GM23338 (cell line): ENCODE measurements around the gene GLCCI1. TPM values are rescaled to one million over a fixed set of nuclear protein-coding genes. Genes with fewer than 3 reads are reported as not detected.

Experiments used
- ATAC-seq: fragments of 200-7000 bp; cut with Tn5 transposase; 3 replicates; pipeline ENCODE4 v1.9.1; 2020
- DNase-seq: peaks from one replicate; pipeline ENCODE4 v3.0.0-alpha.2; 2015; ENCODE audit warnings: low spot score
- H2AFZ ChIP-seq: fragments of 200-600 bp; sonication (generic); 2 replicates; pipeline ENCODE4 v1.8.0; 2016; ENCODE audit warnings: antibody characterized with exemption, mild to moderate bottlenecking, moderate library complexity
- H3F3A ChIP-seq: fragments of 200-600 bp; sonication (generic); replicated peaks from 2 replicates; pipeline ENCODE4 v1.8.0; 2017; ENCODE audit warnings: antibody characterized with exemption, mixed run types, low read depth
- H3K27ac ChIP-seq: fragments of 200-600 bp; sonication (generic); 2 replicates; pipeline ENCODE4 v1.6.1; 2016; ENCODE audit warnings: low read depth
- H3K27me3 ChIP-seq: fragments of 200-600 bp; sonication (generic); 2 replicates; pipeline ENCODE4 v1.8.0; 2016; ENCODE audit warnings: mild to moderate bottlenecking, mixed run types, moderate library complexity; ENCODE audit not compliant: insufficient read depth
- H3K36me3 ChIP-seq: fragments of 200-600 bp; sonication (generic); 2 replicates; pipeline ENCODE4 v1.8.0; 2016; ENCODE audit warnings: mild to moderate bottlenecking; ENCODE audit not compliant: insufficient read depth
- H3K4me1 ChIP-seq: fragments of 200-600 bp; sonication (generic); 2 replicates; pipeline ENCODE4 v1.8.0; 2016; ENCODE audit warnings: mild to moderate bottlenecking, moderate library complexity; ENCODE audit not compliant: insufficient read depth
- H3K4me2 ChIP-seq: fragments of 200-600 bp; sonication (generic); 2 replicates; pipeline ENCODE4 v1.7.1; 2017; ENCODE audit warnings: mixed run types
- H3K4me3 ChIP-seq: fragments of 200-600 bp; sonication (generic); 2 replicates; pipeline ENCODE4 v1.6.1; 2016; ENCODE audit warnings: mixed run types
- H3K79me2 ChIP-seq: fragments of 200-600 bp; sonication (generic); replicated peaks from 2 replicates; pipeline ENCODE4 v1.8.0; 2017; ENCODE audit warnings: mild to moderate bottlenecking; ENCODE audit not compliant: insufficient read depth
- H3K9me2 ChIP-seq: fragments of 200-600 bp; sonication (generic); 2 replicates; pipeline ENCODE4 v1.8.0; 2017; ENCODE audit not compliant: insufficient read depth
- H4K20me1 ChIP-seq: fragments of 200-600 bp; sonication (generic); replicated peaks from 2 replicates; pipeline ENCODE4 v1.8.0; 2017; ENCODE audit warnings: mild to moderate bottlenecking; ENCODE audit not compliant: insufficient read depth
- H3K27ac Mint-ChIP-seq: 2 replicates; pipeline ENCODE4 v1.8.0; 2020; ENCODE audit warnings: inconsistent platforms, mild to moderate bottlenecking, moderate library complexity, mixed read lengths
- H3K27me3 Mint-ChIP-seq: 3 replicates; pipeline ENCODE4 v1.8.0; 2022; ENCODE audit warnings: low read depth, mild to moderate bottlenecking, moderate library complexity, mixed read lengths, inconsistent platforms; ENCODE audit not compliant: insufficient read depth, poor library complexity
- H3K36me3 Mint-ChIP-seq: 3 replicates; pipeline ENCODE4 v1.8.0; 2021; ENCODE audit warnings: low read depth, mild to moderate bottlenecking, inconsistent platforms, moderate library complexity, mixed read lengths
- H3K4me1 Mint-ChIP-seq: 3 replicates; pipeline ENCODE4 v1.8.0; 2020; ENCODE audit warnings: mild to moderate bottlenecking, inconsistent platforms, mixed read lengths
- H3K4me3 Mint-ChIP-seq: 3 replicates; pipeline ENCODE4 v1.8.0; 2021; ENCODE audit warnings: moderate library complexity, mild to moderate bottlenecking, inconsistent platforms, mixed read lengths
- H3K9me3 Mint-ChIP-seq: 3 replicates; pipeline ENCODE4 v1.8.0; 2020; ENCODE audit warnings: moderate library complexity, mild to moderate bottlenecking, inconsistent platforms, mixed read lengths
- CREB1 ChIP-seq: fragments of 250-450 bp; sonication (Bioruptor Pico); IDR thresholded peaks from 2 replicates; pipeline ENCODE4 v1.5.0; 2020; ENCODE audit warnings: low read depth, mild to moderate bottlenecking, moderate library complexity
- CTCF ChIP-seq, 2 experiments: fragments of 200-600 bp in 1 of 2; sonication (generic) in 1 of 2; conservative IDR thresholded peaks; 2 replicates each; pipeline versions ENCODE4 v1.5.1 to v1.6.1; 2016 to 2017; ENCODE audit warnings: antibody characterized with exemption in 2 of 2, low read depth in 2 of 2, mild to moderate bottlenecking in 2 of 2, moderate library complexity in 1 of 2
- ETS1 ChIP-seq: IDR thresholded peaks from 2 replicates; pipeline ENCODE4 v1.6.1; 2016; ENCODE audit warnings: antibody characterized with exemption
- EZH2 ChIP-seq: fragments of 200-600 bp; sonication (generic); IDR thresholded peaks from one replicate; pipeline ENCODE4 v1.8.0; 2017; ENCODE audit warnings: antibody characterized with exemption, mild to moderate bottlenecking, low read depth; ENCODE audit not compliant: unreplicated experiment
- EZH2phosphoT487 ChIP-seq: fragments of 200-600 bp; sonication (generic); IDR thresholded peaks from one replicate; pipeline ENCODE4 v1.8.1; 2018; ENCODE audit warnings: antibody characterized with exemption; ENCODE audit not compliant: unreplicated experiment
- JUNB ChIP-seq: IDR thresholded peaks from one replicate; pipeline ENCODE4 v1.6.1; 2016; ENCODE audit warnings: antibody characterized with exemption; ENCODE audit not compliant: unreplicated experiment
- NANOG ChIP-seq: IDR thresholded peaks from 2 replicates; pipeline ENCODE4 v1.6.1; 2016; ENCODE audit warnings: antibody characterized with exemption, borderline replicate concordance
- POLR2AphosphoS5 ChIP-seq: IDR thresholded peaks from 2 replicates; pipeline ENCODE4 v1.6.1; 2016; ENCODE audit warnings: antibody characterized with exemption, low read depth
- REST ChIP-seq: IDR thresholded peaks from one replicate; pipeline ENCODE4 v1.6.1; 2018; ENCODE audit warnings: antibody characterized with exemption; ENCODE audit not compliant: unreplicated experiment
- STAT1 ChIP-seq: IDR thresholded peaks from one replicate; pipeline ENCODE4 v1.6.1; 2016; ENCODE audit warnings: antibody characterized with exemption; ENCODE audit not compliant: unreplicated experiment
- ZNF114 ChIP-seq: fragments of 250-450 bp; sonication (Bioruptor Pico); IDR thresholded peaks from 2 replicates; pipeline ENCODE4 v1.5.0; 2020; ENCODE audit warnings: mild to moderate bottlenecking, moderate library complexity
- ZNF331 ChIP-seq: fragments of 250-450 bp; sonication (Bioruptor Pico); IDR thresholded peaks from 2 replicates; pipeline ENCODE4 v1.5.0; 2020; ENCODE audit warnings: low read depth, mild to moderate bottlenecking, moderate library complexity
- ZNF462 ChIP-seq: fragments of 250-450 bp; sonication (Bioruptor Pico); IDR thresholded peaks from 2 replicates; pipeline ENCODE4 v1.5.0; 2020; ENCODE audit warnings: mild to moderate bottlenecking, moderate library complexity
- polyA plus RNA-seq: library from polyadenylated mRNA; unstranded; fragments of >200 nt; fragmentation: Nextera tagmentation; extraction: Ambion mirVana; gene quantifications from 2 replicates; pipeline ENCODE4 v1.2.1, GENCODE V29; 2016
- total RNA-seq: library from RNA; depleted of rRNA; stranded (reverse); fragments of >200 nt; shearing (Covaris generic); gene quantifications from 2 replicates; pipeline ENCODE4 v1.2.3, GENCODE V29; 2014

GLCCI1 gene
- total and polyA plus RNA-seq, 2 experiments from 2014 or later, result 15.0 to 15.7 TPM

- H3K27me3 ChIP-seq, result no peaks in the 10 kb centered on the region
- no peaks in the 10 kb centered on the region for H3K36me3 ChIP-seq
- H3K36me3 Mint-ChIP-seq, result no peaks in the 10 kb centered on the region
- DNase-seq, result no peak
- ATAC-seq, result no peak
- no peak overlapping the region for H3K4me3 ChIP-seq
- peaks cover 3% of the 10 kb centered on the region; the same call in 2 of the 3 replicates for H3K4me1 Mint-ChIP-seq
- TF ChIP-seq EZH2phosphoT487, result no peak
- TF ChIP-seq ZNF462, result no peak
- no peak for TF ChIP-seq ZNF331
- TF ChIP-seq REST, result no peak
- no peak for TF ChIP-seq CREB1 (CRISPR knock-in tag)
- TF ChIP-seq EZH2, result no peak
- TF ChIP-seq CTCF (conservative IDR thresholded peaks at IDR 0.05; ENCODE audit: low read depth in 2 of 2), result no peak
- TF ChIP-seq ZNF114 (CRISPR knock-in tag), result no peak
- TF ChIP-seq JUNB, result no peak
- no peak for TF ChIP-seq POLR2AphosphoS5
- TF ChIP-seq STAT1, result no peak
- TF ChIP-seq ETS1, result no peak
- no peak for TF ChIP-seq NANOG
- H3K79me2 ChIP-seq, result no peaks in the 10 kb centered on the region
- H4K20me1 ChIP-seq, result no peaks in the 10 kb centered on the region
- no peaks in the 10 kb centered on the region for H3K27me3 Mint-ChIP-seq
- no peak overlapping the region for H3K27ac Mint-ChIP-seq
- H3K4me1 ChIP-seq, result 0 out of 2 replicates have a peak, but pooled peaks cover 2% of the 10 kb centered on the region
- H3F3A ChIP-seq, result no peaks in the 10 kb centered on the region
- H2AFZ ChIP-seq, result no peak overlapping the region
- no peaks in the 10 kb centered on the region; the same call in 2 of the 3 replicates for H3K9me3 Mint-ChIP-seq
- no peak overlapping the region for H3K4me3 Mint-ChIP-seq
- no peaks in the 10 kb centered on the region for H3K9me2 ChIP-seq
- no peak overlapping the region for H3K27ac ChIP-seq
- H3K4me2 ChIP-seq, result no peak overlapping the region
These were observed 4.3 kb upstream of the GLCCI1 start for GRCh38 chr7:7964250-7964649.
